ENCODE results near the gene AP3B1.

DNA sequence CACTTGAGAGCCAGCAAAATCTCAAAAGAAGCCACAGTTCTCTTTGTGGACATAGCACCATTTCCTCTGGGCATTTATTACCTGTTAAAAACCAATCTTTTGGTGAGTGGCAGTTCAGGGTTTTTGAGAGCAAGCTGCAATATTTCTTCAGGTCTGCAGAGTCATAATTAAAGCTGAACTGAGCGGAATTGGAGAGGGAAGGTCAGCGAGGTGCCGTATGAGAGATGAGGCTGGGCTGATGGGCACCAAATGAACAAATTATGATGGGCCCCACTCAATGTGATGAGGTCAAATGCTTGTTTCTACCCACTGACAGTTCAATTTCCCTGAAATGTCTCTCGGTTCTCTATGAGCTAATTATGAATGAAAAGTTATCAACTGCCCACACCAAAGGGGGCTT lies 231.9 kb downstream of the AP3B1 start:
- TF ChIP-seq, protein P1, sequence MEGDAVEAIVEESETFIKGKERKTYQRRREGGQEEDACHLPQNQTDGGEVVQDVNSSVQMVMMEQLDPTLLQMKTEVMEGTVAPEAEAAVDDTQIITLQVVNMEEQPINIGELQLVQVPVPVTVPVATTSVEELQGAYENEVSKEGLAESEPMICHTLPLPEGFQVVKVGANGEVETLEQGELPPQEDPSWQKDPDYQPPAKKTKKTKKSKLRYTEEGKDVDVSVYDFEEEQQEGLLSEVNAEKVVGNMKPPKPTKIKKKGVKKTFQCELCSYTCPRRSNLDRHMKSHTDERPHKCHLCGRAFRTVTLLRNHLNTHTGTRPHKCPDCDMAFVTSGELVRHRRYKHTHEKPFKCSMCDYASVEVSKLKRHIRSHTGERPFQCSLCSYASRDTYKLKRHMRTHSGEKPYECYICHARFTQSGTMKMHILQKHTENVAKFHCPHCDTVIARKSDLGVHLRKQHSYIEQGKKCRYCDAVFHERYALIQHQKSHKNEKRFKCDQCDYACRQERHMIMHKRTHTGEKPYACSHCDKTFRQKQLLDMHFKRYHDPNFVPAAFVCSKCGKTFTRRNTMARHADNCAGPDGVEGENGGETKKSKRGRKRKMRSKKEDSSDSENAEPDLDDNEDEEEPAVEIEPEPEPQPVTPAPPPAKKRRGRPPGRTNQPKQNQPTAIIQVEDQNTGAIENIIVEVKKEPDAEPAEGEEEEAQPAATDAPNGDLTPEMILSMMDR (IDR thresholded peaks at IDR 0.05): no peak
- TF ChIP-seq ZNF396 (CRISPR knock-in tag; IDR thresholded peaks at IDR 0.05; ENCODE audit: borderline replicate concordance): no peak
- TF ChIP-seq, protein P2, sequence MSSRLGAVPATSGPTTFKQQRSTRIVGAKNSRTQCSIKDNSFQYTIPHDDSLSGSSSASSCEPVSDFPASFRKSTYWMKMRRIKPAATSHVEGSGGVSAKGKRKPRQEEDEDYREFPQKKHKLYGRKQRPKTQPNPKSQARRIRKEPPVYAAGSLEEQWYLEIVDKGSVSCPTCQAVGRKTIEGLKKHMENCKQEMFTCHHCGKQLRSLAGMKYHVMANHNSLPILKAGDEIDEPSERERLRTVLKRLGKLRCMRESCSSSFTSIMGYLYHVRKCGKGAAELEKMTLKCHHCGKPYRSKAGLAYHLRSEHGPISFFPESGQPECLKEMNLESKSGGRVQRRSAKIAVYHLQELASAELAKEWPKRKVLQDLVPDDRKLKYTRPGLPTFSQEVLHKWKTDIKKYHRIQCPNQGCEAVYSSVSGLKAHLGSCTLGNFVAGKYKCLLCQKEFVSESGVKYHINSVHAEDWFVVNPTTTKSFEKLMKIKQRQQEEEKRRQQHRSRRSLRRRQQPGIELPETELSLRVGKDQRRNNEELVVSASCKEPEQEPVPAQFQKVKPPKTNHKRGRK (CRISPR knock-in tag; IDR thresholded peaks at IDR 0.05; ENCODE audit: borderline replicate concordance): no peak
- TF ChIP-seq ESRRA (CRISPR knock-in tag; IDR thresholded peaks at IDR 0.05; ENCODE audit: borderline replicate concordance): no peak
- TF ChIP-seq TCF7 (CRISPR knock-in tag; IDR thresholded peaks at IDR 0.05; ENCODE audit: low read depth): no peak
